ES-I3 (cell line): ENCODE data around the gene UTS2B.
"Not testable (repeated sequence)": the region's sequence is repeated elsewhere in the genome, so short reads cannot be mapped to it uniquely, and the experiment has no call there.

Source experiments
- H3K36me3 ChIP-seq: 2 replicates; pipeline ENCODE4 v1.6.1; 2013; ENCODE audit warnings: mild to moderate bottlenecking, low read length, control low read depth, moderate library complexity; ENCODE audit not compliant: insufficient read depth
- H3K4me1 ChIP-seq: 2 replicates; pipeline ENCODE4 v1.6.1; 2013; ENCODE audit warnings: mild to moderate bottlenecking, control low read depth, low read length; ENCODE audit not compliant: insufficient read depth
- H3K9ac ChIP-seq: 2 replicates; pipeline ENCODE4 v1.6.1; 2013; ENCODE audit warnings: low read depth, mild to moderate bottlenecking, low read length, moderate library complexity
- H3K9me3 ChIP-seq: 2 replicates; pipeline ENCODE4 v1.6.1; 2013; ENCODE audit warnings: mild to moderate bottlenecking, low read length, moderate library complexity; ENCODE audit not compliant: control insufficient read depth, insufficient read depth

Gene UTS2B

DNA sequence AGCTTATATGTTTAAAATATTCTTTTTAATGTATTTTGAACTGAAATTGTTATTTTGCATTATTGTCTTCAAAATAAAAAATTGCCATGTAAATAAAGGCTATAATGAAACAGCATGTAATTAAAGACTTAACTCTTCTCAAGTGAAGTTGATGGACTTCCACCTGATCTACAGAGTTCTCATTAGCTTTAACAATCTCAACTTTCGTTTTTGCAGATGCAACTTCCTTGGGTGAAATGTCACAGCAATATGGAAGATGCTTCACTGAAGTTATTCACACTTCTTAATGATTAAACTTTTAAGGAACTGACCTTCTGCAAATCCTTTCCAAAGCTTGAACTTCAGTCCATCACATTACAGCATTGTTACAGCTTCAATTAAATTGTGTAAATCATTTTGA lies 67.7 kb downstream of the UTS2B start:
- Histone ChIP-seq H3K9ac (no peak overlapping the region), H3K4me1 (peaks cover 11% of the 10 kb centered on the region; the same call in 1 of the 2 replicates), H3K36me3 (no peaks in the 10 kb centered on the region), H3K9me3 (no peaks in the 10 kb centered on the region)

- Histone ChIP-seq H3K36me3 (no peaks in the 10 kb centered on the region), H3K9ac (no peak overlapping the region), H3K9me3 (no peaks in the 10 kb centered on the region), H3K4me1 (peaks cover 11% of the 10 kb centered on the region; the same call in 1 of the 2 replicates)
Measured at GRCh38 chr3:191261304-191261638, 69.1 kb downstream of the UTS2B start.

DNA sequence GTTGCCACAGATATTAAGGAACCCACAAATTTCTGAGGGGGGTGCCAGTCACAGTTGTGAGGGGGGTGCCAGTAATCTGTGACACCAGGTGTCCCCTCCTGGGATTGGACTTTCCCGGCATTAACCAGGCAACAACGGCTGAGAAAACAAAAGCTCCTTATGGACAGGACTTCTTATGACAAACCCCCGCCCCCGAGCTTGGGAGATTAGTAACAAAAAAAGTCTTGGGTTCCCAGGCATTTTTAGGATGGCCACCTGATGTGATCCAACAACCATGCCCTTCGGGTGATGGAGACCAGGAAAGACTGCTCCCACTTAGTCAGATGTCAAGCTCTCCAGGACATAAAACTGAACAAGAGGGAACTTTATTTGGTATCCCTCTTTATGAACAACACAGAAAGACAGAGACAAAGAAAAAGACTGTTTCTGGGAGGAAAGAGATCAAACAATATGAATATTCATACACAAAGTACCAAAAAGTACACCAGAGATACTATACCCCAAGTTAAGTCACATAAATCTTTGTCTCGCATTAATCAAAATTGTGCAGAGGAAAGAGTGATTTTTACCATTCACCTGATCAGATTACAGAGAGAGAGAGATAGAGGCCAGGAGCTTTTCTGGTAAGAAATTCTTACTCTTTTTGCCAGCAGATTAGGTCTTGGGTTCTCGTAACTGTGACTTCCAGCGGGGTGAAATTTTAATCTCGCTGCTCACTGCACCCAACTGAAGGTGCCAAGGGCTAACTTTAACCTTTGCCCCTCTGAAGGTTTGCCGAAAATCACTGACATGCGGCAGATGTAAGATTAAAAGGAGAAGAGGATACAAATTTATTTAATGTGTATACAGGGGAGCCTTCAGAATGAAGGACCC lies 69.7 kb downstream of the UTS2B start:
- H3K36me3 ChIP-seq, result no peaks in the 10 kb centered on the region
- peaks cover 11% of the 10 kb centered on the region; the same call in 1 of the 2 replicates for H3K4me1 ChIP-seq
- H3K9ac ChIP-seq, result no peak overlapping the region
- H3K9me3 ChIP-seq, result no peaks in the 10 kb centered on the region

DNA sequence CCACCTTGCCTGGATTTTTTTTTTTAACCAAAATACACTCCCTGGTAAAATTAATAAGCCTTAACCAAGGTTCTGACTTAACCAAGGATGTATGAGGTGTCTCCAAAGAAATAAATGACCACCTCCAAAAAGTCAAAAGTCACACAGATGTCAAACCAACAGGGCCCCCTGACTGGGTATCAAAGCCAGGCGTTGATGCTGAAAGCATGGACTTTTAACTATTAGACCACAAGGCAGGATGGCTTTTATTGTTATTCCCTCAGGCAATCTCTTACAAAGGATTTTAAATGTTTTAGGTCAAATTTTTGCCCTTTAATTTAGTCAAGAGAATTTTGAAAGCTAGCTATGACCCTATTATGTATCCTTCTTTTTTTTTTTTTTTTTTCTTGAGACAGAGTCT lies 70.8 kb downstream of the UTS2B start:
- Histone ChIP-seq H3K36me3 (no peaks in the 10 kb centered on the region), H3K9me3 (no peaks in the 10 kb centered on the region), H3K9ac (no peak overlapping the region), H3K4me1 (peaks cover 18% of the 10 kb centered on the region)

- H3K9ac ChIP-seq, result no peak overlapping the region
- no peaks in the 10 kb centered on the region for H3K36me3 ChIP-seq
- peaks cover 32% of the 10 kb centered on the region for H3K4me1 ChIP-seq
- H3K9me3 ChIP-seq, result no peaks in the 10 kb centered on the region
Measured at GRCh38 chr3:191257286-191257685, 73.0 kb downstream of the UTS2B start.

GRCh38 chr3:191256405-191256804 lies 73.9 kb downstream of the UTS2B start:
- Histone ChIP-seq H3K9me3 (no peaks in the 10 kb centered on the region), H3K36me3 (no peaks in the 10 kb centered on the region), H3K9ac (no peak overlapping the region), H3K4me1 (peaks cover 32% of the 10 kb centered on the region)

GRCh38 chr3:191255156-191255555 lies 75.2 kb downstream of the UTS2B start:
- Histone ChIP-seq H3K9me3 (no peaks in the 10 kb centered on the region), H3K36me3 (no peaks in the 10 kb centered on the region), H3K9ac (no peak overlapping the region), H3K4me1 (peaks cover 24% of the 10 kb centered on the region)

DNA sequence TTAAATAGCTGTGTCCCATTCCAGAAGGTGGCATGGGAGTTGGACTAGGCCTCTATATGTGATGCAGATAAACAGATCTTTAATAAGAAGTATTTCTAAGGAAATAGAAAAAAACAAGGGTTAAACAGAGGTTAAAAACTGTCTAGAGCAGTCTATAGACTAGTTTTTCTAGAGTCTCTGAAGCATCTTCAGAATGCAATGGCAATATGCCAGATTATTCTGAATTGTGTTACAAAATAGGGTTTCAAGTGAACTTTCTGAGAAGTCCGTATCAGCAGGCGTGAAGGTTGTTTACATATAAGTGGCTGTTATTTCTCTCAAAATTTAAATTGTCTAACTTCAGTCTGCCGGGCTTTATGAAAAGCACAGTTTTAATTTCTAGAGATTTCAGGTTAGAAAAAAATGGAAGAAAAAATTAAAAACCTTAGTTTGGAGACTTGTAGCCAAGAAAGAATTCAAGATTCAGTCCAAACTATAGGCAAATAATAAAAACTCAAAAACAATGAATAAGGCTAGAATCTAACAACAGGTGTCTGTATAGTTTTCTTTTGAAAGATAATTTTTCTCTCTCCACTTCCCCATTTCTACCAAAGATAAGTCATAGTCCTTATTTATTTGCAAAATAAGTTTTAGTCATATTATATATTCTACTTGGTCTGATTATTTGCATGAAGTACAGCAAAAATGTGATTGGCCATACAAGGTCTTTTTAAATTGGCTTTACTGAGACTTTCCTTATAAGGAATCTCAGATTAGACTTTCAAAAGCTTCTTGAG lies 76.0 kb downstream of the UTS2B start:
- Histone ChIP-seq H3K36me3 (no peaks in the 10 kb centered on the region), H3K9me3 (no peaks in the 10 kb centered on the region), H3K9ac (no peak overlapping the region), H3K4me1 (peaks cover 26% of the 10 kb centered on the region)

DNA sequence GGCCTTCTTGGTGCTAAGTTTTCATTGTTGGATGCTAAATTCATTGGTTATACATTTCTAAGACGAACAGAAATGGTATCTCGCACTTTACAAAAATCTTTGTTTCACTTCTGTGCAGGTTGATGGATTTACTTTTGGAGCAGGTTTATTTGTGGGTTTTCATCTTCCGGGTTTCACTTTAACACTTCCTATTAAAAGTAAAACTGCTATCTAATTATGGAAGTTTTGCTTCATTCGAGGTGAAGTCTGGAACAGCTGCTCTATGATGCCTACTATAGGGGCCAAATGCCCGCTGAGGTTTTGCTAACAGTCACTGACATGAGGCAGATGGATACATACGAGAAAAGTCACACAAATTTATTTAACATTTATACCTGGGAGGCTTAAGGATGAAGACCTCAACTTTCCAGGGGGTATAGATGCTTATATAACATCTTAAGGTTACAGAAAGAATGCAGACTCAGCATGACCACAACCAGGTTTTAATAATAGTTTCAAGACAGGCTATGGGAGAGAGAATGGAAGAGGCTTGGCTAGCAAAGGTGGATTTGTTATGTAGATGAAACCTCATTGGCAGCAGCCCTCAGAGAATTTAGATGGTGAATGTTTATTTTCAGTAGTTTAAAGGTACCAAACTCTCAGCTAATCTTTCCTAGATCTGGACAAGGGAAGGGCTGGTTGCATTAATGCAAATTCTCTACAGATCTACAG lies 77.1 kb downstream of the UTS2B start:
- Histone ChIP-seq H3K9me3 (no peaks in the 10 kb centered on the region), H3K4me1 (peaks cover 26% of the 10 kb centered on the region), H3K36me3 (no peaks in the 10 kb centered on the region), H3K9ac (no peak overlapping the region)

GRCh38 chr3:191246630-191247029 lies 83.7 kb downstream of the UTS2B start:
- Histone ChIP-seq H3K9me3 (no peaks in the 10 kb centered on the region), H3K9ac (no peak overlapping the region), H3K36me3 (no peaks in the 10 kb centered on the region), H3K4me1 (peaks cover 2% of the 10 kb centered on the region; the same call in 1 of the 2 replicates)

DNA sequence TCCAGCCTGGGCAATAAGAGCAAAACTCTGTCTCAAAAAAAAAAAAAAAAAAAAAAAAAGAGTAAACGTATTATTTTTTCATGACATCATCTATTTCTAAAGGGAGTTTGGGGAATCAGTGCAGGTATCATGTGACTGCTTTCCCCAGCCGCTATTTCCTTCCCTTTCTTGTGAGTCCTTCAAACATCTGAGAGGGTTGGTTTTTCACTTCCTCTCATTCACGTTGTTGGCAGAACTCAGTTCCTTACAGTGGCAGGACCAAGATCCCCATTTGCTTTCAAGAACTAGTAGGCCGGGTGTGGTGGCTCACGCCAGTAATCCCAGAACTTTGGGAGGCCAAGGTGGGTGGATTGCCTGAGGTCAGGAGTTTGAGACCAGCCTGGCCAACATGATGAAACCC lies 84.3 kb downstream of the UTS2B start:
- H3K36me3 ChIP-seq, H3K9me3 ChIP-seq, H3K9ac ChIP-seq, H3K4me1 ChIP-seq: not testable (repeated sequence)

DNA sequence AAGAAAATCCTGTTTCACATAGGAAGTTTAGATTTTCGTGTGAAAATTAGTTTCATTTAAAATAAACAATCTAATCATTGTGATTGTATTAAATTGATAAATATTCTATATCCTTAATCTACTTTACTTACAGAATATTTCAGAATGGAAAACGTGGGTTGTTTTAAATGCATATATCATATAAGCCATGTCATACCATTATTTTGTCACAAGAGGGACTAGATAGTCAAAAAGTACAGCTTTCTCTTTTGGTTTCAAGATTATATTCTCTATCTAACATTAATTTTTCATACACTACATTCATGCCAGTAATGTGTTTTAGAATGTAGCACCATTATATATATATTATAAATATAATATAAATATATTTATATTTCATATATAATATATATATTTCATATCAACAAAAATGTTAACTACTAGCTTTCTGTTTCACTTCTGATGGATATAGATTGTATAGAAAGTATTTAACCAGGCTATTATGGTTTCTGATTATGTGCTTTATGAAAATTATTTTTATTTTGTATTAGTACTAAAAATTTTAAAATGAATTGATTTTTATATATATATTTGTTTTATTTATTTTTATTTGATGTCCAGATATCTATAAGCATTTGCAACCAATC lies 86.0 kb downstream of the UTS2B start:
- Histone ChIP-seq H3K36me3 (no peaks in the 10 kb centered on the region), H3K9me3 (no peaks in the 10 kb centered on the region), H3K4me1 (peaks cover 8% of the 10 kb centered on the region), H3K9ac (no peak overlapping the region)

DNA sequence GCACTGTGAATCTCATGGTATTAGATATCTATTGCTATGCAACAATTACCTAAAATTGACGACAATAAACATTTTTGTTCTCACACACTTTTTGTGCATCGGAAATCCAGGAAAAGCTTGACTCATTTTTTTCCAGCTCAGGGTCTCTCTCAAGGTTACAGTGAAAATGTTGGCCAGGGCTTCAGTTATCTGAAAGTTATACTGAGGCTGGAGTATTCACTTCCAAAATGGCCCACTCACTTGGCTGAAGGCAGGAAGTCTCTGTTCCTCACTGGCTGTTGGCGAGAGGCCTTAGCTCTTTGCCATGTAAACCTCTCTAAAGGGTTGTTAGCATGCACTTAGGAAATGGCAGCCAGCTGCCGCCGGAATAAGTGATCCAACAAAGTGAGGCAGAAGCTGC lies 89.8 kb downstream of the UTS2B start:
- Histone ChIP-seq H3K9ac (no peak overlapping the region), H3K4me1 (peaks cover 44% of the 10 kb centered on the region), H3K9me3 (no peaks in the 10 kb centered on the region), H3K36me3 (no peaks in the 10 kb centered on the region)

- no peak overlapping the region for H3K9ac ChIP-seq
- no peaks in the 10 kb centered on the region for H3K36me3 ChIP-seq
- peaks cover 50% of the 10 kb centered on the region for H3K4me1 ChIP-seq
- H3K9me3 ChIP-seq, result no peaks in the 10 kb centered on the region
Measured at GRCh38 chr3:191239407-191240031, 90.8 kb downstream of the UTS2B start.
